Fibroblast of pulmonary artery (primary cell): ENCODE measurements around the gene HYAL2.
A peak's percentile ranks its signal among the peaks of the same experiment; 100 is the strongest.

Source experiments
- DNase-seq: peaks from one replicate; pipeline ENCODE4 v3.0.0-alpha.2; 2010; ENCODE audit warnings: low read depth
- H3K4me3 ChIP-seq: replicated peaks from 2 replicates; pipeline ENCODE4 v1.5.1; 2011; ENCODE audit warnings: low read depth, mild to moderate bottlenecking, control low read depth, low read length, moderate library complexity
- TF ChIP-seq, protein P1 (sequence below): IDR thresholded peaks from 2 replicates; pipeline ENCODE4 v1.5.1; 2011; ENCODE audit warnings: mild to moderate bottlenecking, control low read depth, low read length, inconsistent platforms; ENCODE audit errors: missing control alignments

The HYAL2 gene

GRCh38 chr3:50350527-50351322 lies 28.2 kb upstream of the HYAL2 start, which contains the start of the genes CYB561D2 and NPRL2:
Gene CYB561D2, plus strand, starts transcription at chr3:50350862. Its CDS starts 572 bp downstream, at chr3:50351434.
Gene NPRL2, minus strand, starts transcription at chr3:50350775. Its CDS starts 123 bp downstream, at chr3:50350652.
- H3K4me3 ChIP-seq: peak within 1 kb of the TSS; percentile 92
- TF ChIP-seq, protein P1, sequence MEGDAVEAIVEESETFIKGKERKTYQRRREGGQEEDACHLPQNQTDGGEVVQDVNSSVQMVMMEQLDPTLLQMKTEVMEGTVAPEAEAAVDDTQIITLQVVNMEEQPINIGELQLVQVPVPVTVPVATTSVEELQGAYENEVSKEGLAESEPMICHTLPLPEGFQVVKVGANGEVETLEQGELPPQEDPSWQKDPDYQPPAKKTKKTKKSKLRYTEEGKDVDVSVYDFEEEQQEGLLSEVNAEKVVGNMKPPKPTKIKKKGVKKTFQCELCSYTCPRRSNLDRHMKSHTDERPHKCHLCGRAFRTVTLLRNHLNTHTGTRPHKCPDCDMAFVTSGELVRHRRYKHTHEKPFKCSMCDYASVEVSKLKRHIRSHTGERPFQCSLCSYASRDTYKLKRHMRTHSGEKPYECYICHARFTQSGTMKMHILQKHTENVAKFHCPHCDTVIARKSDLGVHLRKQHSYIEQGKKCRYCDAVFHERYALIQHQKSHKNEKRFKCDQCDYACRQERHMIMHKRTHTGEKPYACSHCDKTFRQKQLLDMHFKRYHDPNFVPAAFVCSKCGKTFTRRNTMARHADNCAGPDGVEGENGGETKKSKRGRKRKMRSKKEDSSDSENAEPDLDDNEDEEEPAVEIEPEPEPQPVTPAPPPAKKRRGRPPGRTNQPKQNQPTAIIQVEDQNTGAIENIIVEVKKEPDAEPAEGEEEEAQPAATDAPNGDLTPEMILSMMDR: no peak
- DNase-seq: peak; percentile 90

GRCh38 chr3:50350213-50350526 lies 27.6 kb upstream of the HYAL2 start:
- no peak for DNase-seq
- H3K4me3 ChIP-seq: peak overlapping the region; percentile 92
- TF ChIP-seq, protein P1: no peak

- H3K4me3 ChIP-seq: no peak overlapping the region
- DNase-seq: peak; percentile 80
- TF ChIP-seq, protein P1: peak; percentile 59
Observed at GRCh38 chr3:50347187-50347813, 24.8 kb upstream of the HYAL2 start.

GRCh38 chr3:50345586-50346234 lies 23.2 kb upstream of the HYAL2 start, which contains the start of gene ZMYND10:
Gene ZMYND10, minus strand, starts transcription at chr3:50345732. Its CDS starts 153 bp downstream, at chr3:50345579.
- TF ChIP-seq, protein P1: no peak
- DNase-seq: peak; percentile 47

DNA sequence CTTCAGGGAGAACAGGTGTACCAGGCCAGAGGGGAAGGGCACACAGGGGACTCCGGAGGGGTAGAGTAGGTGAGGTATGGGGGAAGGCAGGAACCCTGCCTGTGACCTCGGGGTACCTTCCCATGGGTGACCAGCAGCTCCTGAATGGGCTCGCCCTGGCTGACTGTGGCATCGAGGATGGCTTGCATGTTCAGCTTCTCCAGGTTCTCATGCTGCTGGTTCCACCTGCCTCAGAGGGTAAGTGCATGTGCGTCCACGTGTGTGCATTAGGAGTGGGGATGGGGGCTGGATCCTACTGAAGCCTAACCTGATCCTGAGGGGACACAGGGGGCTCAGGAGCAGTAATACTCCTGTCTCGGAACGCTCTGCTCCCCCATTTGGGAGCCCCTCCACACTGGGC lies 22.5 kb upstream of the HYAL2 start:
- TF ChIP-seq, protein P1: no peak
- DNase-seq: no peak

More at GRCh38 chr3:50345586-50346234, 23.2 kb upstream of the HYAL2 start, which contains the start of gene ZMYND10:
- peak within 1 kb of the TSS; percentile 55 for H3K4me3 ChIP-seq

DNA sequence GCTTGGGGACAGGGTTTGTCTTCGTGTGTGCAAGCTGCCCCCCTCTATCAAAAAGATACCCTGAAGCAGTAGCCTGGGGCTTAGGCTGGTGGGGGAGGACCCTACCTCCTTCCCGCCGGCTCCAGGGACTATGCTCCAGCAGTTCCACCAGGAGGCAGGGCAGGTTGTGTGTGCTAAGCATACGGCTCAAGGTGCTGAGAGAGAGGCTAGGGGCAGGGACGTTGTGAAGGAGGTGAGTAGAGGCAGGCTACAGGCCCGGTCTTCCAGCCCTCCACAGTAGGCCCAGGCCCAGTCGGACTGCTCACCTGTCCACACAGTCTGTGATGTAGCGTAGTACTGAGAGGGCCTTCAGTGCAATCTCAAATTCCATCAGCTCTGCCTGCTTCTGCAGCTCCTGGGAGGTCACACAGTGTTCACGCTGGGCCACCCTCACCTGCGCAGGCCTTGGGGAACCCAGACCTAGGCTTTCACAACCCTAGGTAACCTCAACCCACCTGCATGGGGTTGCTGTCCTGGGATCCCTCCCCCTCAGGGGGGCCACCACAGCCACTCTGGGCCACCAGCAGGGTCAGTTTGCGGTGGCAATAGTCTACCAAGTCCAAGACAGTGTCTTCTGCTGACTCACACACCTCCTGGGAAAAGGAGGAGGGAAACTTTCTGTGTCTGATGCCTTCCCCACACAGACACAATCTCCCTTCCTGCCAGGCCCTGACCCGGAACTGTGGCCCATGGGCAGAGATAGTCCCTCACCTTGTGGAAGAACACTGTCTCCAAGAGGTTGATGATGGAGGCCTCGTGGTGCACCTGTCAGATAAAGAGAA lies 20.5 kb upstream of the HYAL2 start:
- no peak for DNase-seq
- no peak overlapping the region for H3K4me3 ChIP-seq
- TF ChIP-seq, protein P1: peak; percentile 6

More for the DNA sequence above, 22.5 kb upstream of the HYAL2 start:
- peak overlapping the region; percentile 55 for H3K4me3 ChIP-seq
